KOPT-K1 (cell line): ENCODE measurements around the gene APBB1.

ENCODE experiments used
- H3K27ac ChIP-seq: fragments of 200-600 bp; sonication (generic); 2 replicates; pipeline ENCODE4 v1.5.1; 2016; ENCODE audit warnings: antibody characterized with exemption, mild to moderate bottlenecking, low read depth, low read length; ENCODE audit not compliant: poor library complexity, severe bottlenecking
- H3K36me3 ChIP-seq: fragments of 200-600 bp; sonication (generic); 2 replicates; pipeline ENCODE4 v1.5.1; 2017; ENCODE audit warnings: antibody characterized with exemption, mild to moderate bottlenecking, low read length, moderate library complexity; ENCODE audit not compliant: insufficient read depth
- H3K9me3 ChIP-seq: fragments of 200-600 bp; sonication (generic); 2 replicates; pipeline ENCODE4 v1.5.1; 2017; ENCODE audit warnings: antibody characterized with exemption, low read length, mild to moderate bottlenecking; ENCODE audit not compliant: insufficient read depth, poor library complexity, severe bottlenecking

The APBB1 gene

GRCh38 chr11:6419009-6419631, at the start of gene APBB1:
Gene APBB1 (minus strand): TSS chr11:6419094. CDS start chr11:6411347, 7,747 bp downstream.
- no peak within 1 kb of the TSS for H3K27ac ChIP-seq
- no peaks in the 10 kb centered on the region for H3K9me3 ChIP-seq
- H3K36me3 ChIP-seq, result no peaks in the 10 kb centered on the region

- H3K9me3 ChIP-seq, result no peaks in the 10 kb centered on the region
- H3K27ac ChIP-seq, result no peak overlapping the region
- no peaks in the 10 kb centered on the region for H3K36me3 ChIP-seq
Observed at GRCh38 chr11:6459099-6459450, 40.2 kb upstream of the APBB1 start.

- no peaks in the 10 kb centered on the region for H3K36me3 ChIP-seq
- H3K27ac ChIP-seq, result no peak overlapping the region
- H3K9me3 ChIP-seq, result no peaks in the 10 kb centered on the region
Observed at GRCh38 chr11:6458352-6459098, 39.6 kb upstream of the APBB1 start.

- Histone ChIP-seq H3K27ac (no peak overlapping the region), H3K36me3 (no peaks in the 10 kb centered on the region), H3K9me3 (no peaks in the 10 kb centered on the region)
Observed at GRCh38 chr11:6457581-6458320, 38.9 kb upstream of the APBB1 start.

- H3K9me3 ChIP-seq, result no peaks in the 10 kb centered on the region
- H3K27ac ChIP-seq, result no peak overlapping the region
- no peaks in the 10 kb centered on the region for H3K36me3 ChIP-seq
Observed at GRCh38 chr11:6456361-6457073, 37.6 kb upstream of the APBB1 start.

GRCh38 chr11:6455070-6455469, 36.2 kb upstream of the APBB1 start:
- Histone ChIP-seq H3K36me3 (no peaks in the 10 kb centered on the region), H3K9me3 (no peaks in the 10 kb centered on the region), H3K27ac (no peak overlapping the region)

GRCh38 chr11:6453152-6453551, 34.3 kb upstream of the APBB1 start:
- Histone ChIP-seq H3K36me3 (no peaks in the 10 kb centered on the region), H3K27ac (no peak overlapping the region)

GRCh38 chr11:6452219-6452618, 33.3 kb upstream of the APBB1 start:
- no peak overlapping the region for H3K27ac ChIP-seq

More at GRCh38 chr11:6453152-6453551, 34.3 kb upstream of the APBB1 start:
- no peaks in the 10 kb centered on the region for H3K9me3 ChIP-seq

GRCh38 chr11:6448574-6448973, 29.7 kb upstream of the APBB1 start:
- Histone ChIP-seq H3K27ac (no peak overlapping the region), H3K9me3 (no peaks in the 10 kb centered on the region), H3K36me3 (no peaks in the 10 kb centered on the region)

More at GRCh38 chr11:6452219-6452618, 33.3 kb upstream of the APBB1 start:
- Histone ChIP-seq H3K9me3 (no peaks in the 10 kb centered on the region), H3K36me3 (no peaks in the 10 kb centered on the region)

GRCh38 chr11:6443269-6444003, 24.5 kb upstream of the APBB1 start:
- Histone ChIP-seq H3K27ac (no peak overlapping the region), H3K9me3 (no peaks in the 10 kb centered on the region), H3K36me3 (no peaks in the 10 kb centered on the region)

- Histone ChIP-seq H3K36me3 (no peaks in the 10 kb centered on the region), H3K27ac (no peak overlapping the region), H3K9me3 (no peaks in the 10 kb centered on the region)
Observed at GRCh38 chr11:6442441-6442840, 23.5 kb upstream of the APBB1 start.

GRCh38 chr11:6440906-6441358, 22.0 kb upstream of the APBB1 start, which contains the start of gene HPX:
Gene HPX (minus strand): TSS chr11:6440987. CDS start chr11:6440963, 24 bp downstream.
- H3K36me3 ChIP-seq, result no peaks in the 10 kb centered on the region
- H3K9me3 ChIP-seq, result no peaks in the 10 kb centered on the region
- H3K27ac ChIP-seq, result no peak within 1 kb of the TSS

GRCh38 chr11:6438979-6439571, 20.2 kb upstream of the APBB1 start:
- H3K27ac ChIP-seq, result no peak overlapping the region
- no peaks in the 10 kb centered on the region for H3K9me3 ChIP-seq
- H3K36me3 ChIP-seq, result no peaks in the 10 kb centered on the region

- Histone ChIP-seq H3K36me3 (no peaks in the 10 kb centered on the region), H3K27ac (no peak overlapping the region), H3K9me3 (no peaks in the 10 kb centered on the region)
Observed at GRCh38 chr11:6437993-6438392, 19.1 kb upstream of the APBB1 start.
